Fibroblast of lung (primary cell): Measurements from ENCODE around the gene GNAI2. TPM values are rescaled to one million over a fixed set of nuclear protein-coding genes. Genes with fewer than 3 reads are reported as not detected.

Experiments
- DNase-seq, 2 donors: peaks; one replicate each; pipeline versions ENCODE4 v3.0.0 to v3.0.0-alpha.2; 2010; ENCODE audit warnings: low read depth in 2 of 2
- H2AFZ ChIP-seq: 2 replicates; pipeline ENCODE4 v1.5.1; 2012; ENCODE audit warnings: low read length, control low read depth, inconsistent platforms
- H3K27ac ChIP-seq: 2 replicates; pipeline ENCODE4 v1.5.1; 2011; ENCODE audit warnings: low read length, control low read depth; ENCODE audit not compliant: insufficient read depth
- H3K27me3 ChIP-seq: 2 replicates; pipeline ENCODE4 v1.5.1; 2011; ENCODE audit warnings: mild to moderate bottlenecking, low read length; ENCODE audit not compliant: control insufficient read depth, insufficient read depth
- H3K36me3 ChIP-seq: 2 replicates; pipeline ENCODE4 v1.5.1; 2011; ENCODE audit warnings: low read length; ENCODE audit not compliant: control insufficient read depth, insufficient read depth
- H3K4me1 ChIP-seq: 2 replicates; pipeline ENCODE4 v1.5.1; 2011; ENCODE audit warnings: low read length; ENCODE audit not compliant: control insufficient read depth, insufficient read depth; ENCODE audit errors: extremely low read depth
- H3K4me2 ChIP-seq: 2 replicates; pipeline ENCODE4 v1.5.1; 2011; ENCODE audit warnings: low read length, control low read depth; ENCODE audit not compliant: insufficient read depth; ENCODE audit errors: extremely low read depth
- H3K4me3 ChIP-seq, 4 experiments: fragments of 200-600 bp in 1 of 4; sonication (generic) in 1 of 4; replicated peaks in 1 of 4; 2 replicates each; pipeline ENCODE4 v1.5.1; 2011 to 2016; ENCODE audit warnings: low read length in 4 of 4, low read depth in 3 of 4, mild to moderate bottlenecking in 3 of 4, control low read depth in 2 of 4, inconsistent platforms in 1 of 4, mixed read lengths in 1 of 4; ENCODE audit not compliant: insufficient read depth in 1 of 4; ENCODE audit errors: control extremely low read depth in 1 of 4
- H3K79me2 ChIP-seq: 2 replicates; pipeline ENCODE4 v1.5.1; 2012; ENCODE audit warnings: mild to moderate bottlenecking, low read length, inconsistent platforms; ENCODE audit not compliant: control insufficient read depth, insufficient read depth
- H3K9ac ChIP-seq: 2 replicates; pipeline ENCODE4 v1.5.1; 2011; ENCODE audit warnings: mild to moderate bottlenecking, low read length, control low read depth; ENCODE audit not compliant: insufficient read depth
- H3K9me3 ChIP-seq: 2 replicates; pipeline ENCODE4 v1.5.1; 2012; ENCODE audit warnings: low read depth, low read length; ENCODE audit not compliant: control insufficient read depth, insufficient read depth
- H4K20me1 ChIP-seq: 2 replicates; pipeline ENCODE4 v1.5.1; 2011; ENCODE audit warnings: low read length; ENCODE audit not compliant: control insufficient read depth, insufficient read depth; ENCODE audit errors: extremely low read depth
- EZH2 ChIP-seq: IDR thresholded peaks from 2 replicates; pipeline ENCODE4 v1.5.1; 2012; ENCODE audit warnings: low read length, control low read depth, mild to moderate bottlenecking; ENCODE audit errors: missing control alignments
- polyA plus RNA-seq, 2 donors: library from polyadenylated mRNA; depleted of rRNA in 1 of 2; stranded (reverse) in 1 of 2; unstranded in 1 of 2; fragments of >200 nt; gene quantifications; 2 replicates each; pipeline ENCODE4 v1.2.1, GENCODE V29; 2011 to 2012; ENCODE audit warnings: missing spikeins in 1 of 2
- total RNA-seq: library from RNA; depleted of rRNA; stranded (reverse); fragments of >200 nt; gene quantifications from 2 replicates; pipeline ENCODE4 v1.2.1, GENCODE V29; 2014
- TF ChIP-seq, protein P1 (sequence below), 2 donors: IDR thresholded peaks in 1 of 2; conservative IDR thresholded peaks in 1 of 2; 1 replicate in 1 of 2; 2 replicates in 1 of 2; pipeline ENCODE4 v1.5.1; 2011 to 2012; ENCODE audit warnings: low read length in 2 of 2, control low read depth in 1 of 2, inconsistent platforms in 1 of 2, low read depth in 1 of 2, mild to moderate bottlenecking in 1 of 2

GNAI2 gene
- total and polyA plus RNA-seq, 2 donors (not counting 1 experiment from before 2014, with no cell fraction given) = 238 to 704 TPM

DNA sequence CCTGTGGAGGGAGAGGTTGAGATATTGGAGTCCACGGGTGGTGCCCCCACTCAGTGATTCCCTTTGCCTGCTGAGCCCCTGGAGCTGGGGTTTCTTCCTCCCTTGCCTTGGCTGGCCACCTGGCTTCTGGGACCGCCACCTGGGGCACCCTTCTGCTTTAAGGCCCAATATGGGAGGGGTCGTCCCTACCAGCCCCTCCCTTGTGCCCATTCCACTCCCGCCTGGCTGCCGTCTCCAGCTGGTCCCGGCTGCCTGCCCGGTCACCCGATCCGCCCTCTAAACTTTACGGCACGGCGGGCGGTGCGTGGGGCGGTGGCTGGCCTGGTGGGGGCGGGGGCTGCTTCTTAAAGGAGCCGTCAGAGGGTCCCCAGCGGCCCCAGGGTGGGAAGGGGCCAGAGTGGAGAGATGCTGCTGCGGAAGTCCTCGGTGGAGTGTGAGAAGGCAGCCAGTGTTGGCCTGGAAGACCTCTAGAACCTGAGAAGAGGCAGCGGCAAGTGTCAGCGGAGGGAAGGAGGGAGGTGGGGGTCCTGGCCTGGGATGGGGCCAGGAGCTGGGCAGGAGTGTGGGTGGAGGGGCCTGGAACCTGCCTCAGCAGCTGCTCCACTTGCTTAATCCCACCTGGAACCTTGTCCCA is 31.4 kb downstream of the GNAI2 start:
- H2AFZ ChIP-seq = peak overlapping the region; percentile 43
- H3K4me3 ChIP-seq = peak overlapping the region; percentile 46 to 64 (median 55)
- H3K36me3 ChIP-seq = peaks cover 2% of the 10 kb centered on the region
- no peaks in the 10 kb centered on the region for H3K27me3 ChIP-seq
- H3K4me1 ChIP-seq = peaks cover 60% of the 10 kb centered on the region
- H3K79me2 ChIP-seq = no peaks in the 10 kb centered on the region
- H3K27ac ChIP-seq = no peak overlapping the region
- no peaks in the 10 kb centered on the region for H4K20me1 ChIP-seq
- peak overlapping the region; percentile 73 for H3K4me2 ChIP-seq
- TF ChIP-seq EZH2 = no peak
- no peaks in the 10 kb centered on the region for H3K9me3 ChIP-seq
- H3K9ac ChIP-seq = peak overlapping the region; percentile 45
- DNase-seq = peak in 1 of 2 donors; percentile 28

DNA sequence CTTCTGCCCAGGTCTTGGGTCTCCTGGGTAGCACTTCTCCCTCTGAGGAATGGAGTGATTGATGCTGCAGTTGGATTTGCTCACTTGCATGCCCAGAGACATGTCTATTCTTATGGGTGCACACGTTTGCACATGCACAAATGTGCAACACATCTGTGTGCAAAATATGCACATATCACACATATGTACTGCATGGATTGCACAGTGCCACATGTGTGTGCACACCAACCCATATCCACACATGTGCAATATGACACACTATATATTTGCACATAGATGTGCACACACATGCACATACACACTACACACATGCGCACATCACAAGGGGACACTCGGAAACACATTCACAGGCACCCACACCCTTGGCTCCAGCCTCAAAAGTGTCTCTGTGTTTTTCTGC is 32.3 kb downstream of the GNAI2 start:
- Histone ChIP-seq H4K20me1 (no peaks in the 10 kb centered on the region), H3K4me3 (peak overlapping the region in 2 of 4 experiments; percentile 57 to 64), H3K4me1 (peaks cover 64% of the 10 kb centered on the region), H3K9me3 (no peaks in the 10 kb centered on the region), H3K79me2 (no peaks in the 10 kb centered on the region), H3K4me2 (peak overlapping the region; percentile 73), H2AFZ (no peak overlapping the region), H3K9ac (no peak overlapping the region), H3K36me3 (no peaks in the 10 kb centered on the region), H3K27me3 (no peaks in the 10 kb centered on the region), H3K27ac (no peak overlapping the region)
- no peak for DNase-seq
- TF ChIP-seq EZH2 = no peak
- TF ChIP-seq, protein P1, sequence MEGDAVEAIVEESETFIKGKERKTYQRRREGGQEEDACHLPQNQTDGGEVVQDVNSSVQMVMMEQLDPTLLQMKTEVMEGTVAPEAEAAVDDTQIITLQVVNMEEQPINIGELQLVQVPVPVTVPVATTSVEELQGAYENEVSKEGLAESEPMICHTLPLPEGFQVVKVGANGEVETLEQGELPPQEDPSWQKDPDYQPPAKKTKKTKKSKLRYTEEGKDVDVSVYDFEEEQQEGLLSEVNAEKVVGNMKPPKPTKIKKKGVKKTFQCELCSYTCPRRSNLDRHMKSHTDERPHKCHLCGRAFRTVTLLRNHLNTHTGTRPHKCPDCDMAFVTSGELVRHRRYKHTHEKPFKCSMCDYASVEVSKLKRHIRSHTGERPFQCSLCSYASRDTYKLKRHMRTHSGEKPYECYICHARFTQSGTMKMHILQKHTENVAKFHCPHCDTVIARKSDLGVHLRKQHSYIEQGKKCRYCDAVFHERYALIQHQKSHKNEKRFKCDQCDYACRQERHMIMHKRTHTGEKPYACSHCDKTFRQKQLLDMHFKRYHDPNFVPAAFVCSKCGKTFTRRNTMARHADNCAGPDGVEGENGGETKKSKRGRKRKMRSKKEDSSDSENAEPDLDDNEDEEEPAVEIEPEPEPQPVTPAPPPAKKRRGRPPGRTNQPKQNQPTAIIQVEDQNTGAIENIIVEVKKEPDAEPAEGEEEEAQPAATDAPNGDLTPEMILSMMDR (conservative IDR thresholded peaks at IDR 0.05 in 1 of 2, IDR thresholded peaks at IDR 0.05 in 1 of 2; ENCODE audit: low read depth in 1 of 2, low read length in 2 of 2) = no peak

DNA sequence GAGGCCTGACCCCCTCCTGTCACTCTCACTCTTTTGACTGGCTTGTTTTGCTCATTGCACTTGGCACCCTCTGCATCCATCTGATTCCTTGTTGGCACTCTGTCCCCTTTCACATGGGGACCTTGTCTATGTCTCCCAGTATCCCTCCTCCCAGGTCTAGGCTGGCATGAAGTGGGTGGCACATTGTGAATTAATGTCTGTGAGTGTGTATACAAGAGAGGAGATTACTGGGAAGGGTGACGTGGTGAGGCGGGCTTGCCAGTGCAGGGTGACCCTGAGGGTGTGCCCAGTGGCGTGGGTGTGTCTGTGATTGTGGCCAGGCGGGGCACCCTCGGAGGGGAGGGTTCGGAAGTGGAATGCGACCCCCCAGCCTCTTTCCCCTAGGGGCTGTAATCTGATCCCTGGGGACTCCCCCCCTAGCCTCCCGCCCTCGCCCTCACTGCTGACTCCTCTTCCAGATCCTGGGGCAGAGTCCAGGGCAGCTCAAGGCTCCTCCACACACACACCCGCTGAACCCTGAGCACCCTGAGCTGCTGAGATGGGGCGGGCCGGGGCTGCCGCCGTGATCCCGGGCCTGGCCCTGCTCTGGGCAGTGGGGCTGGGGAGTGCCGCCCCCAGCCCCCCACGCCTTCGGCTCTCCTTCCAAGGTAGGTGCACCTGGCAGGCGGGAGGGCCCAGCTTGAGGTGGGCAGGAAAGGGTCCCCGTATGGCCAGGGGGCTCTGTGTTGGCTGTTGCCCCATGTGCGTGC is 32.9 kb downstream of the GNAI2 start, which contains the start of gene SEMA3B:
Gene SEMA3B (plus strand): TSS at position 445 of the 749 bp plus-strand sequence. CDS start 94 bp downstream, at position 539.
- H3K27ac ChIP-seq = peak within 1 kb of the TSS; percentile 14
- H3K9ac ChIP-seq = no peak within 1 kb of the TSS

More for the DNA sequence above, 32.9 kb downstream of the GNAI2 start, which contains the start of gene SEMA3B:
- Histone ChIP-seq H3K36me3 (no peaks in the 10 kb centered on the region), H2AFZ (no peak within 1 kb of the TSS), H3K27me3 (no peaks in the 10 kb centered on the region), H3K4me2 (peak within 1 kb of the TSS; percentile 88), H3K4me1 (peaks cover 63% of the 10 kb centered on the region), H3K79me2 (no peaks in the 10 kb centered on the region), H3K4me3 (peak within 1 kb of the TSS; percentile 46 to 64 (median 55)), H4K20me1 (no peaks in the 10 kb centered on the region), H3K9me3 (no peaks in the 10 kb centered on the region)
- peak; percentile 29 to 71 for DNase-seq
- no peak for TF ChIP-seq EZH2
- TF ChIP-seq, protein P1 (conservative IDR thresholded peaks at IDR 0.05 in 1 of 2, IDR thresholded peaks at IDR 0.05 in 1 of 2; ENCODE audit: low read depth in 1 of 2, low read length in 2 of 2) = no peak
